Astrocyte (in vitro differentiated cells and primary cell): ENCODE results near the gene C19orf25. TPM values are rescaled to one million over a fixed set of nuclear protein-coding genes. Genes with fewer than 3 reads are reported as not detected.

Source experiments
- DNase-seq: peaks from one replicate; pipeline ENCODE4 v3.0.0-alpha.2; 2010; ENCODE audit warnings: low read depth
- FAIRE-seq: peaks from 2 replicates; lab custom pipeline; 2011; peaks lifted over from hg19 to GRCh38; lab: Jason Lieb, UNC
- H2AFZ ChIP-seq: 2 replicates; pipeline ENCODE4 v1.6.0; 2012; ENCODE audit warnings: low read depth, low read length, inconsistent platforms
- H3K27ac ChIP-seq: 2 replicates; pipeline ENCODE4 v1.5.1; 2011; ENCODE audit warnings: low read depth, low read length, inconsistent platforms
- H3K27me3 ChIP-seq: 2 replicates; pipeline ENCODE4 v1.6.0; 2011; ENCODE audit warnings: low read length, inconsistent platforms; ENCODE audit not compliant: insufficient read depth
- H3K36me3 ChIP-seq: 2 replicates; pipeline ENCODE4 v1.5.1; 2011; ENCODE audit warnings: low read length, inconsistent platforms; ENCODE audit not compliant: insufficient read depth
- H3K4me1 ChIP-seq: 2 replicates; pipeline ENCODE4 v1.5.1; 2011; ENCODE audit warnings: low read length, inconsistent platforms; ENCODE audit not compliant: insufficient read depth
- H3K4me2 ChIP-seq: 2 replicates; pipeline ENCODE4 v1.6.0; 2012; ENCODE audit warnings: low read length, inconsistent platforms
- H3K4me3 ChIP-seq: 2 replicates; pipeline ENCODE4 v1.5.1; 2011; ENCODE audit warnings: low read depth, mild to moderate bottlenecking, low read length, inconsistent platforms; ENCODE audit not compliant: insufficient read depth
- H3K79me2 ChIP-seq: 2 replicates; pipeline ENCODE4 v1.6.0; 2012; ENCODE audit warnings: mild to moderate bottlenecking, low read length, inconsistent platforms; ENCODE audit not compliant: insufficient read depth
- H3K9ac ChIP-seq: 2 replicates; pipeline ENCODE4 v1.6.0; 2012; ENCODE audit warnings: mild to moderate bottlenecking, low read length, inconsistent platforms
- H3K9me3 ChIP-seq: 2 replicates; pipeline ENCODE4 v1.5.1; 2012; ENCODE audit warnings: low read depth, mild to moderate bottlenecking, low read length, inconsistent platforms; ENCODE audit not compliant: insufficient read depth
- H4K20me1 ChIP-seq: 2 replicates; pipeline ENCODE4 v1.6.0; 2012; ENCODE audit warnings: low read length, inconsistent platforms; ENCODE audit not compliant: insufficient read depth
- H3K27ac Mint-ChIP-seq: one replicate; pipeline ENCODE4 v1.8.0; 2021; ENCODE audit warnings: mild to moderate bottlenecking, mixed read lengths; ENCODE audit not compliant: unreplicated experiment
- H3K27me3 Mint-ChIP-seq: one replicate; pipeline ENCODE4 v1.8.0; 2021; ENCODE audit warnings: low read depth, mixed read lengths; ENCODE audit not compliant: unreplicated experiment
- H3K36me3 Mint-ChIP-seq: one replicate; pipeline ENCODE4 v1.8.0; 2021; ENCODE audit warnings: low read depth, mixed read lengths; ENCODE audit not compliant: unreplicated experiment
- H3K4me1 Mint-ChIP-seq: one replicate; pipeline ENCODE4 v1.8.0; 2021; ENCODE audit warnings: low read depth, mixed read lengths; ENCODE audit not compliant: unreplicated experiment
- H3K4me3 Mint-ChIP-seq: one replicate; pipeline ENCODE4 v1.8.0; 2021; ENCODE audit warnings: mild to moderate bottlenecking, moderate library complexity, mixed read lengths; ENCODE audit not compliant: unreplicated experiment
- H3K9me3 Mint-ChIP-seq: one replicate; pipeline ENCODE4 v1.8.0; 2021; ENCODE audit warnings: mild to moderate bottlenecking, mixed read lengths; ENCODE audit not compliant: unreplicated experiment
- EZH2 ChIP-seq: IDR thresholded peaks from 2 replicates; pipeline ENCODE4 v1.6.1; 2012; ENCODE audit warnings: mild to moderate bottlenecking, low read length, inconsistent platforms; ENCODE audit not compliant: insufficient read depth
- total RNA-seq: library from RNA; stranded (reverse); gene quantifications from 2 replicates; pipeline ENCODE4 v1.2.1, GENCODE V29; 2021
- TF ChIP-seq, protein P1 (sequence below): IDR thresholded peaks from 2 replicates; pipeline ENCODE4 v1.5.1; 2011; ENCODE audit warnings: low read depth, mild to moderate bottlenecking, inconsistent platforms, low read length, moderate library complexity; ENCODE audit not compliant: insufficient read depth

Gene C19orf25
- total RNA-seq, 1 donor from 2014 or later = 32.4 TPM

DNA sequence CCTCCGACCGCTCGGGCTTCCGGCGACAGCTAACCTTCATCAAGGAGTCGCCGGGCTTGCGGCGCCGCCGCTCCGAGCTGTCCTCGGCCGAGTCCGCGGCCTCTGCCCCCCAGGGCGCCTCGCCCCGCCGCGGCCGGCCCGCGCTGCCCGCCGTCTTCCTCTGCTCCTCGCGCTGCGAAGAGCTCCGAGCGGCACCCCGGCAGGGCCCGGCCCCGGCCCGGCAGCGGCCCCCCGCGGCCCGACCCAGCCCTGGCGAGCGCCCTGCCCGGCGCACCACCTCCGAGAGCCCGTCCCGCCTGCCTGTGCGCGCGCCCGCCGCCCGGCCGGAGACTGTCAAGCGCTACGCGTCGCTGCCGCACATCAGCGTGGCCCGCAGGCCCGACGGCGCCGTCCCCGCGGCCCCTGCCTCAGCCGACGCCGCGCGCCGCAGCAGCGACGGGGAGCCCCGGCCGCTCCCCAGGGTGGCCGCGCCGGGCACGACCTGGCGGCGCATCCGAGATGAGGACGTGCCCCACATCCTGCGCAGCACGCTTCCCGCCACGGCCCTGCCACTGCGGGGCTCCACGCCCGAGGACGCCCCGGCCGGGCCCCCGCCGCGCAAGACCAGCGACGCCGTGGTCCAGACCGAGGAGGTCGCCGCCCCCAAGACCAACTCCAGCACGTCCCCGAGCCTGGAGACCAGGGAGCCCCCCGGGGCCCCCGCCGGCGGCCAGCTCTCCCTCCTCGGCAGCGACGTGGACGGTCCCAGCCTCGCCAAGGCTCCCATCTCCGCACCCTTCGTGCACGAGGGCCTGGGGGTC lies 9.6 kb downstream of the C19orf25 start:
- H3K4me1 Mint-ChIP-seq = no peaks in the 10 kb centered on the region
- Histone ChIP-seq H3K9ac (no peak overlapping the region), H3K79me2 (no peaks in the 10 kb centered on the region), H3K4me2 (peak overlapping the region; percentile 1), H4K20me1 (peaks cover 42% of the 10 kb centered on the region), H3K27ac (no peak overlapping the region), H3K9me3 (no peaks in the 10 kb centered on the region), H3K4me3 (no peak overlapping the region), H3K4me1 (peaks cover 9% of the 10 kb centered on the region), H2AFZ (no peak overlapping the region), H3K27me3 (peaks cover 5% of the 10 kb centered on the region), H3K36me3 (no peaks in the 10 kb centered on the region)
- FAIRE-seq (no peak), DNase-seq (no peak)
- H3K4me3 Mint-ChIP-seq = no peak overlapping the region
- peaks cover 3% of the 10 kb centered on the region for H3K9me3 Mint-ChIP-seq
- H3K36me3 Mint-ChIP-seq = no peaks in the 10 kb centered on the region
- TF ChIP-seq, protein P1, sequence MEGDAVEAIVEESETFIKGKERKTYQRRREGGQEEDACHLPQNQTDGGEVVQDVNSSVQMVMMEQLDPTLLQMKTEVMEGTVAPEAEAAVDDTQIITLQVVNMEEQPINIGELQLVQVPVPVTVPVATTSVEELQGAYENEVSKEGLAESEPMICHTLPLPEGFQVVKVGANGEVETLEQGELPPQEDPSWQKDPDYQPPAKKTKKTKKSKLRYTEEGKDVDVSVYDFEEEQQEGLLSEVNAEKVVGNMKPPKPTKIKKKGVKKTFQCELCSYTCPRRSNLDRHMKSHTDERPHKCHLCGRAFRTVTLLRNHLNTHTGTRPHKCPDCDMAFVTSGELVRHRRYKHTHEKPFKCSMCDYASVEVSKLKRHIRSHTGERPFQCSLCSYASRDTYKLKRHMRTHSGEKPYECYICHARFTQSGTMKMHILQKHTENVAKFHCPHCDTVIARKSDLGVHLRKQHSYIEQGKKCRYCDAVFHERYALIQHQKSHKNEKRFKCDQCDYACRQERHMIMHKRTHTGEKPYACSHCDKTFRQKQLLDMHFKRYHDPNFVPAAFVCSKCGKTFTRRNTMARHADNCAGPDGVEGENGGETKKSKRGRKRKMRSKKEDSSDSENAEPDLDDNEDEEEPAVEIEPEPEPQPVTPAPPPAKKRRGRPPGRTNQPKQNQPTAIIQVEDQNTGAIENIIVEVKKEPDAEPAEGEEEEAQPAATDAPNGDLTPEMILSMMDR = no peak
- TF ChIP-seq EZH2 = no peak
- peaks cover 2% of the 10 kb centered on the region for H3K27me3 Mint-ChIP-seq
- H3K27ac Mint-ChIP-seq = no peak overlapping the region

DNA sequence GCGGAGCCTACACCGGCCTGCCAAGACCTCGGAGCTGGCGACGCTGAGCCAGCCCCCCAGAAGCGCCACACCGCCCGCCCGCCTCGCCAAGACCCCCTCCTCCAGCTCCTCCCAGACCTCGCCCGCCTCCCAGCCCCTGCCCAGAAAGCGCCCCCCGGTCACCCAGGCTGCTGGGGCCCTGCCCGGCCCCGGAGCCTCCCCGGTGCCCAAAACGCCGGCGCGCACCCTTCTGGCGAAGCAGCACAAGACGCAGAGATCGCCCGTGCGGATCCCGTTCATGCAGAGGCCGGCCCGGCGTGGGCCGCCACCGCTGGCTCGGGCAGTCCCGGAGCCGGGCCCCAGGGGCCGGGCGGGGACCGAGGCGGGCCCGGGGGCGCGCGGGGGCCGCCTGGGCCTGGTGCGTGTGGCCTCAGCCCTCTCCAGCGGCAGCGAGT lies 10.2 kb downstream of the C19orf25 start:
- H3K36me3 Mint-ChIP-seq = no peaks in the 10 kb centered on the region
- no peaks in the 10 kb centered on the region for H3K9me3 ChIP-seq
- TF ChIP-seq, protein P1 = no peak
- no peak for TF ChIP-seq EZH2
- no peak overlapping the region for H2AFZ ChIP-seq
- DNase-seq (no peak), FAIRE-seq (no peak)
- no peaks in the 10 kb centered on the region for H3K79me2 ChIP-seq
- peak overlapping the region; percentile 1 for H3K4me2 ChIP-seq
- no peaks in the 10 kb centered on the region for H3K4me1 Mint-ChIP-seq
- H3K9ac ChIP-seq = no peak overlapping the region
- H3K27me3 ChIP-seq = peaks cover 5% of the 10 kb centered on the region
- H3K27ac ChIP-seq = no peak overlapping the region
- peaks cover 3% of the 10 kb centered on the region for H3K9me3 Mint-ChIP-seq
- H3K4me3 Mint-ChIP-seq = no peak overlapping the region
- peaks cover 4% of the 10 kb centered on the region for H3K27me3 Mint-ChIP-seq
- peak overlapping the region; percentile 41 for H3K27ac Mint-ChIP-seq
- no peaks in the 10 kb centered on the region for H3K36me3 ChIP-seq
- H4K20me1 ChIP-seq = peaks cover 35% of the 10 kb centered on the region
- peaks cover 5% of the 10 kb centered on the region for H3K4me1 ChIP-seq
- H3K4me3 ChIP-seq = no peak overlapping the region

DNA sequence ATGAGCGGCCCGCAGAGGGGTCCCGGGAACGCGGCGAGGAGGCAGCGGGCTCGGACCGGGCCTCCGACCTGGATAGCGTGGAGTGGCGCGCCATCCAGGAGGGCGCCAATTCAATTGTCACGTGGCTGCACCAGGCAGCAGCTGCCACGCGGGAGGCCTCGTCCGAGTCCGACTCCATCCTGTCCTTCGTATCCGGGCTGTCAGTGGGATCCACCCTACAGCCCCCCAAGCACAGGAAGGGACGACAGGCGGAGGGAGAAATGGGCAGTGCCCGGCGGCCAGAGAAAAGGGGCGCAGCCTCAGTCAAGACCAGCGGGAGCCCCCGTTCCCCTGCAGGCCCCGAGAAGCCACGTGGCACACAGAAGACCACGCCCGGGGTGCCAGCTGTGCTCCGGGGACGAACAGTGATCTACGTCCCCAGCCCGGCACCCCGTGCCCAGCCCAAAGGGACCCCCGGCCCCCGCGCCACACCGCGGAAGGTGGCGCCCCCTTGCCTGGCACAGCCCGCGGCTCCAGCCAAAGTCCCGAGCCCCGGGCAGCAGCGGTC lies 10.7 kb downstream of the C19orf25 start:
- no peak for FAIRE-seq
- Histone ChIP-seq H3K4me2 (peak overlapping the region; percentile 1), H3K9me3 (no peaks in the 10 kb centered on the region), H3K4me1 (peaks cover 5% of the 10 kb centered on the region), H2AFZ (no peak overlapping the region), H3K27me3 (peaks cover 5% of the 10 kb centered on the region), H4K20me1 (peaks cover 31% of the 10 kb centered on the region), H3K9ac (no peak overlapping the region), H3K4me3 (no peak overlapping the region), H3K36me3 (no peaks in the 10 kb centered on the region), H3K27ac (no peak overlapping the region), H3K79me2 (no peaks in the 10 kb centered on the region)
- H3K36me3 Mint-ChIP-seq = no peaks in the 10 kb centered on the region
- H3K27me3 Mint-ChIP-seq = peaks cover 4% of the 10 kb centered on the region
- TF ChIP-seq, protein P1 = no peak
- TF ChIP-seq EZH2 = peak; percentile 50
- H3K9me3 Mint-ChIP-seq = peaks cover 3% of the 10 kb centered on the region
- no peak overlapping the region for H3K4me3 Mint-ChIP-seq
- no peak overlapping the region for H3K27ac Mint-ChIP-seq
- H3K4me1 Mint-ChIP-seq = no peaks in the 10 kb centered on the region
- DNase-seq = no peak
